PC-3 (cell line): ENCODE measurements around the gene TUBD1.
"Not testable (repeated sequence)": the region's sequence is repeated elsewhere in the genome, so short reads cannot be mapped to it uniquely, and the experiment has no call there.

ENCODE experiments used
- EZH2 ChIP-seq: fragments of 300-600 bp; sonication (generic); IDR thresholded peaks from one replicate; pipeline ENCODE4 v1.6.1; 2017; ENCODE audit warnings: antibody characterized with exemption, mild to moderate bottlenecking, low read length; ENCODE audit not compliant: unreplicated experiment
- EZH2phosphoT487 ChIP-seq: fragments of 300-600 bp; sonication (generic); IDR thresholded peaks from 2 replicates; pipeline ENCODE4 v1.6.1; 2018; ENCODE audit warnings: mild to moderate bottlenecking, antibody characterized with exemption, low read length, borderline replicate concordance
- TF ChIP-seq, protein P1 (sequence below): fragments of 300-600 bp; sonication (generic); conservative IDR thresholded peaks from 2 replicates; pipeline ENCODE4 v1.5.1; 2017; ENCODE audit warnings: antibody characterized with exemption, low read depth, mild to moderate bottlenecking, low read length

DNA sequence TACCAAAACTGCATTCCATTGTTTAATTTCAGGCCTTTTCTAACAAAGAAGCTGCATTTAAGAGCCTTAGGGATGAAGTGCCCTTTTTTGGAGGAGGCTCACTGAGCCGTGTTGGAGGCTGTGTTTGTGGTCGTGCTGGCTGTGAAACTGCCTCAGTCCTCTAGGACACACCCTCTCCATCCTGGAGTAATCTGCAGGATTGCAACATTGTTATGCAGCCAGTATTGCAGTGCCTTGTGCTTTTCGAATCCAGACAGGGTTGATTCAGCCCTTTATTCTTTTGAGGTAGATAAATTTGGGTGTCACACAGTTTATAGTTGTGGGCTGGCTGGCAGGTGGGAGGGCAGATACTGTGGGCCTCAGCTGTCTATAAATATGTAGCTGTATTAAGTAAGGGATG lies 38.0 kb upstream of the TUBD1 start:
- TF ChIP-seq, protein P1, sequence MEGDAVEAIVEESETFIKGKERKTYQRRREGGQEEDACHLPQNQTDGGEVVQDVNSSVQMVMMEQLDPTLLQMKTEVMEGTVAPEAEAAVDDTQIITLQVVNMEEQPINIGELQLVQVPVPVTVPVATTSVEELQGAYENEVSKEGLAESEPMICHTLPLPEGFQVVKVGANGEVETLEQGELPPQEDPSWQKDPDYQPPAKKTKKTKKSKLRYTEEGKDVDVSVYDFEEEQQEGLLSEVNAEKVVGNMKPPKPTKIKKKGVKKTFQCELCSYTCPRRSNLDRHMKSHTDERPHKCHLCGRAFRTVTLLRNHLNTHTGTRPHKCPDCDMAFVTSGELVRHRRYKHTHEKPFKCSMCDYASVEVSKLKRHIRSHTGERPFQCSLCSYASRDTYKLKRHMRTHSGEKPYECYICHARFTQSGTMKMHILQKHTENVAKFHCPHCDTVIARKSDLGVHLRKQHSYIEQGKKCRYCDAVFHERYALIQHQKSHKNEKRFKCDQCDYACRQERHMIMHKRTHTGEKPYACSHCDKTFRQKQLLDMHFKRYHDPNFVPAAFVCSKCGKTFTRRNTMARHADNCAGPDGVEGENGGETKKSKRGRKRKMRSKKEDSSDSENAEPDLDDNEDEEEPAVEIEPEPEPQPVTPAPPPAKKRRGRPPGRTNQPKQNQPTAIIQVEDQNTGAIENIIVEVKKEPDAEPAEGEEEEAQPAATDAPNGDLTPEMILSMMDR = not testable (repeated sequence)
- TF ChIP-seq EZH2phosphoT487, EZH2: not testable (repeated sequence)
